ENCODE data around the gene ADCYAP1R1.

- TF ChIP-seq EZH2phosphoT487 (IDR thresholded peaks at IDR 0.05; ENCODE audit: borderline replicate concordance, low read length) (no peak), CTCF (IDR thresholded peaks at IDR 0.05; ENCODE audit: low read depth, low read length, poor library complexity, severe bottlenecking) (no peak)
These were observed 81.4 kb downstream of the ADCYAP1R1 start for GRCh38 chr7:31133497-31133896.

All from DOHH2 (cell line).